DOHH2 (cell line): Measurements from ENCODE around the gene ANKRD13C.

Experiments used
- H3F3A ChIP-seq: fragments of 200-600 bp; sonication (generic), shearing (Covaris generic); 2 replicates; pipeline ENCODE4 v1.6.0; 2016; ENCODE audit warnings: antibody characterized with exemption, mild to moderate bottlenecking; ENCODE audit not compliant: control insufficient read depth, insufficient read depth
- H3K27ac ChIP-seq: fragments of 200-600 bp; sonication (generic); 2 replicates; pipeline ENCODE4 v1.5.1; 2014; ENCODE audit warnings: low read depth, mild to moderate bottlenecking, low read length, moderate library complexity
- H3K27me3 ChIP-seq: fragments of 200-600 bp; sonication (generic); 2 replicates; pipeline ENCODE4 v1.6.1; 2014; ENCODE audit warnings: mild to moderate bottlenecking, low read length, mixed read lengths; ENCODE audit not compliant: control insufficient read depth
- H3K36me3 ChIP-seq: fragments of 200-600 bp; sonication (generic); 2 replicates; pipeline ENCODE4 v1.6.1; 2014; ENCODE audit warnings: mild to moderate bottlenecking, low read length, moderate library complexity, mixed read lengths; ENCODE audit not compliant: control insufficient read depth
- H3K4me1 ChIP-seq: fragments of 200-600 bp; sonication (generic); 2 replicates; pipeline ENCODE4 v1.6.1; 2014; ENCODE audit warnings: mild to moderate bottlenecking, low read length, mixed read lengths; ENCODE audit not compliant: control insufficient read depth
- H3K4me2 ChIP-seq: fragments of 200-600 bp; sonication (generic); 2 replicates; pipeline ENCODE4 v1.6.0; 2014; ENCODE audit warnings: mild to moderate bottlenecking, low read length, moderate library complexity
- H3K4me3 ChIP-seq: fragments of 200-600 bp; sonication (generic); 2 replicates; pipeline ENCODE4 v1.5.1; 2014; ENCODE audit warnings: mild to moderate bottlenecking, low read length, mixed read lengths
- H3K79me2 ChIP-seq: fragments of 200-600 bp; sonication (generic); 2 replicates; pipeline ENCODE4 v1.6.1; 2014; ENCODE audit warnings: mild to moderate bottlenecking, low read length, mixed read lengths; ENCODE audit not compliant: control insufficient read depth
- H3K9me2 ChIP-seq: fragments of 200-600 bp; sonication (generic); replicated peaks from 2 replicates; pipeline ENCODE4 v1.6.1; 2014; ENCODE audit warnings: mild to moderate bottlenecking, low read length, mixed read lengths; ENCODE audit not compliant: control insufficient read depth
- H3K9me3 ChIP-seq: fragments of 200-600 bp; sonication (generic); 2 replicates; pipeline ENCODE4 v1.6.1; 2014; ENCODE audit warnings: antibody characterized with exemption, low read length, mixed read lengths; ENCODE audit not compliant: control insufficient read depth, insufficient read depth
- H4K20me1 ChIP-seq: fragments of 200-600 bp; sonication (generic); 2 replicates; pipeline ENCODE4 v1.6.0; 2014; ENCODE audit warnings: low read depth, mild to moderate bottlenecking, antibody characterized with exemption, low read length, moderate library complexity; ENCODE audit not compliant: control insufficient read depth, insufficient read depth
- CTCF ChIP-seq: fragments of 200-600 bp; sonication (generic); IDR thresholded peaks from one replicate; pipeline ENCODE4 v1.5.1; 2014; ENCODE audit warnings: antibody characterized with exemption, mild to moderate bottlenecking, low read depth, low read length; ENCODE audit not compliant: poor library complexity, severe bottlenecking
- EZH2phosphoT487 ChIP-seq: fragments of 200-600 bp; sonication (generic); IDR thresholded peaks from 2 replicates; pipeline ENCODE4 v1.6.1; 2017; ENCODE audit warnings: borderline replicate concordance, mild to moderate bottlenecking, antibody characterized with exemption, low read length, moderate library complexity, mixed read lengths

ANKRD13C gene

DNA sequence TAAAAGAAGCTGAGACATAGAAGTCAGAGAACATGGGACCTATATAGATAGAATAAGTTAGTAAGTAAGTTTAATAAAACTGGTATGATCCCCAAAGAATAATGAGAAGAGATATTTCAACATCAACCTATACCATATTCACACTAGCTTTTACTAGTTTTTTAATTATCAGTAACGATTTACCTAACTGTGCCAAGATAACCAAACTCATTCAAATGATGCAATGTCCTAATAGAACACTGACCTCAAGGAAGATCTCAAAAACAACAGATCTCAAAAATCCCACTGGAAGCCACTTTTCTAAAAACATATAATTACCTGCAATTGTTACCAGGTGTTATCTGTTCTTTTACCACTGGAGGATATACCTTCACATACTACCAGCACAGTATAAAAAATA, 38.7 kb downstream of the ANKRD13C start:
- no peaks in the 10 kb centered on the region for H4K20me1 ChIP-seq
- no peak overlapping the region for H3K27ac ChIP-seq
- no peaks in the 10 kb centered on the region for H3K9me3 ChIP-seq
- no peak overlapping the region for H3K4me3 ChIP-seq
- no peak for TF ChIP-seq EZH2phosphoT487
- no peak for TF ChIP-seq CTCF
- no peaks in the 10 kb centered on the region for H3K9me2 ChIP-seq
- H3K27me3 ChIP-seq = no peaks in the 10 kb centered on the region
- H3K79me2 ChIP-seq = peaks cover 13% of the 10 kb centered on the region
- H3F3A ChIP-seq = 0 out of 2 replicates have a peak, but pooled peaks cover 5% of the 10 kb centered on the region
- H3K4me2 ChIP-seq = no peak overlapping the region
- H3K36me3 ChIP-seq = peaks cover 7% of the 10 kb centered on the region; the same call in 1 of the 2 replicates
- no peaks in the 10 kb centered on the region for H3K4me1 ChIP-seq

DNA sequence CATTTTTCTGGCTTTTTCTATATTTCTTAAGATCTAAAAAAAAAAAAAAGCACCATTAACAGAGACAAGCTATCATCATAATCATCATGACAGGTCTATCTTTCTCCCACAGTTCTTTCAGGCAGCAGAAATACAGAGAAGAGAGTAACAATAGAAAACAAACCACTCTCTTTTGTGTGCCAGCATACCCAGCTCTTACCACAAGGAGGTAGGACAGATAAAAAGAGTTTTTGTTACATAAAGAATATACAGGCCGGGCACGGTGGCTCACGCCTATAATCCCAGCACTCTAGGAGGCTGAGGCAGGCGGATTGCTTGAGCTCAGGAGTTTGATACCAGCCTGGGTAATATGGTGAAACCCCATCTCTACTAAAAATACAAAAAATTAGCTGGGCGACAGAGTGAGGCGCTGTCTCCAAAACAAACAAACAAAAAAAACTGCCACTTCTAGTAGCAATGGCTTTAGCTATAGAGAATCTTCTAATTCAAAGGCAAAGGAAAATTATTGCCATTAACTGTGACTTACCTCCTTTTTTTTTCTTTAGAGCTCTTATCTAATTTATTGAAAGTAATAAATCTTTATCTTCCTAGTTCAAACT, 39.7 kb downstream of the ANKRD13C start:
- Histone ChIP-seq H3K9me3 (no peaks in the 10 kb centered on the region), H3K9me2 (no peaks in the 10 kb centered on the region), H3K27me3 (no peaks in the 10 kb centered on the region), H3K4me1 (no peaks in the 10 kb centered on the region), H4K20me1 (no peaks in the 10 kb centered on the region), H3K4me2 (no peak overlapping the region), H3K4me3 (no peak overlapping the region), H3F3A (0 out of 2 replicates have a peak, but pooled peaks cover 5% of the 10 kb centered on the region), H3K27ac (no peak overlapping the region), H3K36me3 (peaks cover 9% of the 10 kb centered on the region), H3K79me2 (peaks cover 7% of the 10 kb centered on the region)
- no peak for TF ChIP-seq CTCF
- no peak for TF ChIP-seq EZH2phosphoT487

DNA sequence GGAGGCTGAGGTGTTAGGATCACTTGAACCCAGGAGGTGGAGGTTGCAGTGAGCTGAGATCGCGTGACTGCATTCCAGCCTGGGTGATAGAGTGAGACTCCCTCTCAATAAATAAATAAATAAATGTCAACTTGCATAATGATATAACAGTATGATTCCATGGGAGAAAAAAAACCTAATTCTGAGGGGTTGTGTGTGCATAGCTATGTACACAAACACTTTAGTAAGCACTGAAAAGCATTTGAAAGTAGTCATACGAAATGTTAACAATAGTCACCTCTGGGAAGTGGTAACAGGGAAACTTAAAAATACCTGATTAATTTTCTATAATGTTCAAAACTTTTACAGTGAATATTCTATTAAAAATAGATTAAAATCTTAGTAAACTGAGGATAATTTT, 43.2 kb downstream of the ANKRD13C start:
- H3K4me3 ChIP-seq = no peak overlapping the region
- H3F3A ChIP-seq = no peaks in the 10 kb centered on the region
- H3K27me3 ChIP-seq = no peaks in the 10 kb centered on the region
- TF ChIP-seq CTCF (no peak), EZH2phosphoT487 (no peak)
- peaks cover 2% of the 10 kb centered on the region; the same call in 1 of the 2 replicates for H3K79me2 ChIP-seq
- no peaks in the 10 kb centered on the region for H4K20me1 ChIP-seq
- no peaks in the 10 kb centered on the region for H3K4me1 ChIP-seq
- H3K9me3 ChIP-seq = no peaks in the 10 kb centered on the region
- H3K27ac ChIP-seq = no peak overlapping the region
- H3K9me2 ChIP-seq = no peaks in the 10 kb centered on the region
- H3K4me2 ChIP-seq = no peak overlapping the region
- H3K36me3 ChIP-seq = peaks cover 12% of the 10 kb centered on the region
